Glutamatergic neuron (in vitro differentiated cells): ENCODE measurements around the gene OR5B17. TPM values are rescaled to one million over a fixed set of nuclear protein-coding genes. Genes with fewer than 3 reads are reported as not detected.
"Not testable (repeated sequence)": the region's sequence is repeated elsewhere in the genome, so short reads cannot be mapped to it uniquely, and the experiment has no call there.

Source experiments
- DNase-seq: peaks from one replicate; pipeline ENCODE4 v3.0.0; 2022
- H3K27ac Mint-ChIP-seq: one replicate; pipeline ENCODE4 v1.8.0; 2020; ENCODE audit warnings: mild to moderate bottlenecking, mixed read lengths, inconsistent platforms; ENCODE audit not compliant: unreplicated experiment
- H3K27me3 Mint-ChIP-seq: one replicate; pipeline ENCODE4 v1.8.0; 2020; ENCODE audit warnings: mild to moderate bottlenecking, moderate library complexity, mixed read lengths, inconsistent platforms; ENCODE audit not compliant: unreplicated experiment
- H3K36me3 Mint-ChIP-seq: one replicate; pipeline ENCODE4 v1.8.0; 2020; ENCODE audit warnings: mild to moderate bottlenecking, mixed read lengths, inconsistent platforms; ENCODE audit not compliant: unreplicated experiment
- H3K4me1 Mint-ChIP-seq: one replicate; pipeline ENCODE4 v1.8.0; 2020; ENCODE audit warnings: mild to moderate bottlenecking, low read depth, mixed read lengths, inconsistent platforms; ENCODE audit not compliant: unreplicated experiment
- H3K4me3 Mint-ChIP-seq: one replicate; pipeline ENCODE4 v1.8.0; 2020; ENCODE audit warnings: mild to moderate bottlenecking, mixed read lengths, inconsistent platforms; ENCODE audit not compliant: unreplicated experiment
- H3K9me3 Mint-ChIP-seq: one replicate; pipeline ENCODE4 v1.8.0; 2020; ENCODE audit warnings: mild to moderate bottlenecking, moderate library complexity, mixed read lengths, inconsistent platforms; ENCODE audit not compliant: unreplicated experiment
- long read RNA-seq: library from polyadenylated mRNA; unstranded; transcript quantifications from one replicate; pipeline ENCODE4 v2.0.0, GENCODE V29; 2020; ENCODE audit not compliant: unreplicated experiment
- total RNA-seq: library from RNA; stranded (reverse); fragmentation: NEBNext Ultra II Directional; extraction: Animal tissue kit (Norgen Biotek cat#: 25700); gene quantifications from one replicate; pipeline ENCODE4 v1.2.1, GENCODE V29; 2021; ENCODE audit not compliant: unreplicated experiment
- TF ChIP-seq, protein P1 (sequence below): fragments of 200-600 bp; sonication (generic); IDR thresholded peaks from one replicate; pipeline ENCODE4 v1.5.0; 2021; ENCODE audit not compliant: partially characterized antibody, unreplicated experiment

Gene OR5B17
- total RNA-seq, result not detected
- long read RNA-seq, result 0 reads

DNA sequence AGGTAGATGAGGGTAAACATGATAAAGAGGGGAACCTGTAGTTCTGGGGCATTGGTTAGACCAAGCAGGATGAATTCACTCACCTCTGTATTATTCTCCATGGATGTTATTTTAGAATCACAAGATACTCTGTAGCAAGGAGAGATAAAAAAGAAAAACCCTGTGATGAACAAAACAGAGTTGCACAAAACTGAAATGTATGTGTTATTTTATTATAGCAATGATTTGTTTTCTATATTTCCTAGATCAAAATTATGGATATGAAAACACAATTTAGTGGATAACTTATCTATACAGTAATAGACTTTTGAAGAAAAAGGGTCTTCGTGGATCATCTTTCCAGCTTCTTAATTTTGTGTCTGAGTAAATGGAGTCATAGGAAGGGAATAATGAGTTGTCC lies at the start of gene OR5B17:
OR5B17 (minus strand) TSS at position 101 of the 400 bp plus-strand sequence; CDS start at position 101, 0 bp downstream.
- Mint-ChIP-seq H3K4me1 (no peaks in the 10 kb centered on the region), H3K4me3 (no peak within 1 kb of the TSS), H3K9me3 (no peaks in the 10 kb centered on the region), H3K27ac (no peak within 1 kb of the TSS), H3K27me3 (no peaks in the 10 kb centered on the region), H3K36me3 (no peaks in the 10 kb centered on the region)
- DNase-seq, result no peak
- TF ChIP-seq, protein P1, sequence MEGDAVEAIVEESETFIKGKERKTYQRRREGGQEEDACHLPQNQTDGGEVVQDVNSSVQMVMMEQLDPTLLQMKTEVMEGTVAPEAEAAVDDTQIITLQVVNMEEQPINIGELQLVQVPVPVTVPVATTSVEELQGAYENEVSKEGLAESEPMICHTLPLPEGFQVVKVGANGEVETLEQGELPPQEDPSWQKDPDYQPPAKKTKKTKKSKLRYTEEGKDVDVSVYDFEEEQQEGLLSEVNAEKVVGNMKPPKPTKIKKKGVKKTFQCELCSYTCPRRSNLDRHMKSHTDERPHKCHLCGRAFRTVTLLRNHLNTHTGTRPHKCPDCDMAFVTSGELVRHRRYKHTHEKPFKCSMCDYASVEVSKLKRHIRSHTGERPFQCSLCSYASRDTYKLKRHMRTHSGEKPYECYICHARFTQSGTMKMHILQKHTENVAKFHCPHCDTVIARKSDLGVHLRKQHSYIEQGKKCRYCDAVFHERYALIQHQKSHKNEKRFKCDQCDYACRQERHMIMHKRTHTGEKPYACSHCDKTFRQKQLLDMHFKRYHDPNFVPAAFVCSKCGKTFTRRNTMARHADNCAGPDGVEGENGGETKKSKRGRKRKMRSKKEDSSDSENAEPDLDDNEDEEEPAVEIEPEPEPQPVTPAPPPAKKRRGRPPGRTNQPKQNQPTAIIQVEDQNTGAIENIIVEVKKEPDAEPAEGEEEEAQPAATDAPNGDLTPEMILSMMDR, result no peak

DNA sequence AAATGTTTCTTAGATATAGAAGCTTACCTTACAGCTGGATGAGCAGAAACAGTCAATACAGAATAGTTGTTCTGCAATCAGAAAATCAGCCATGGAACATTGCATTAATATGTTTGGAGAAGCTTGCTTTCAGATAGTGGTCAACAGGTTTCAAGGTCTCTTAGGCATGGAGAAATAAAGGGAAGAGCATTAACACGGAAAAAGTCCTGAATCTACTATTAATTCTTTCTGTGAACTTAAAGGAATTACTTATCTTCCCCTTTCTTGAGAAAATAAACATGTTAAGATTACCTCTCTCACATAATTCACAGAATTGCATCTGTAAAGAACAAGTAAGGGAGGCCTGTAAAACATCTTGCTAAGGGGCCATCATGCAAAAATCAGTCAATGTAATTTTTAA lies 47.9 kb upstream of the OR5B17 start, which contains the start of gene OR5B3:
OR5B3 (minus strand) TSS at position 101 of the 400 bp plus-strand sequence. CDS start 3,465 bp downstream, outside the sequence.
- no peak for DNase-seq
- H3K27me3 Mint-ChIP-seq, result no peaks in the 10 kb centered on the region
- no peak within 1 kb of the TSS for H3K4me3 Mint-ChIP-seq
- H3K4me1 Mint-ChIP-seq, result no peaks in the 10 kb centered on the region
- peaks cover 5% of the 10 kb centered on the region for H3K36me3 Mint-ChIP-seq
- H3K27ac Mint-ChIP-seq, result no peak within 1 kb of the TSS
- H3K9me3 Mint-ChIP-seq, result peaks cover 3% of the 10 kb centered on the region
- TF ChIP-seq, protein P1, result no peak

GRCh38 chr11:58399622-58400021 lies 40.8 kb upstream of the OR5B17 start:
- not testable (repeated sequence) for H3K4me1 Mint-ChIP-seq, DNase-seq, H3K27me3 Mint-ChIP-seq, H3K4me3 Mint-ChIP-seq, H3K36me3 Mint-ChIP-seq, H3K27ac Mint-ChIP-seq, H3K9me3 Mint-ChIP-seq

DNA sequence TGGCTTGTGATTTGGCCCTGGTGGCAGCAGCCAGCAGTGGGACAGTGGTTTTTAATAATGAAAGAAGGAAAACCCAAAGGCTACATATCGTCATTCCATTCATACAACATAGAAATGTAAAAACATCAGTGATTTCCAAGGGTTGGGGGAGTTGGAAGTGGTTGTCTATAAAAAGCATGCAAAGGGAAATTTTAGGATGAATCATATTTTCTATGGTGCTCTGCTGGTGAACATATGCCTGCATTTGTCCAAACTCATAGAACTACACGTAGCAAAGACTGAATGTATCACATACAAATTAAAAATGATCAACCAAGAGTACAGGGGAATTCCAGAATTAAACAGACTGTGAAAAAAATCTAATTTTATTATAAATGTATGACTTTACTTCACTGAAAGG lies 36.7 kb upstream of the OR5B17 start:
- no peak for DNase-seq
- Mint-ChIP-seq H3K36me3 (no peaks in the 10 kb centered on the region), H3K4me3 (no peak overlapping the region), H3K27ac (no peak overlapping the region), H3K27me3 (no peaks in the 10 kb centered on the region), H3K9me3 (no peaks in the 10 kb centered on the region), H3K4me1 (no peaks in the 10 kb centered on the region)
- TF ChIP-seq, protein P1, result no peak

- Mint-ChIP-seq H3K4me1 (no peaks in the 10 kb centered on the region), H3K9me3 (no peaks in the 10 kb centered on the region), H3K27ac (no peak overlapping the region), H3K4me3 (no peak overlapping the region), H3K36me3 (no peaks in the 10 kb centered on the region), H3K27me3 (no peaks in the 10 kb centered on the region)
- TF ChIP-seq, protein P1, result no peak
- no peak for DNase-seq
Observed at GRCh38 chr11:58394195-58394594, 35.3 kb upstream of the OR5B17 start.

GRCh38 chr11:58392746-58393145 lies 33.9 kb upstream of the OR5B17 start:
- no peaks in the 10 kb centered on the region for H3K9me3 Mint-ChIP-seq
- TF ChIP-seq, protein P1, result no peak

More at GRCh38 chr11:58392746-58393145, 33.9 kb upstream of the OR5B17 start:
- no peak overlapping the region for H3K4me3 Mint-ChIP-seq
- H3K4me1 Mint-ChIP-seq, result no peaks in the 10 kb centered on the region
- no peak overlapping the region for H3K27ac Mint-ChIP-seq
- no peaks in the 10 kb centered on the region for H3K27me3 Mint-ChIP-seq
- H3K36me3 Mint-ChIP-seq, result no peaks in the 10 kb centered on the region
- DNase-seq, result no peak
